ENCODE measurements around the gene PTPRD. TPM values are rescaled to one million over a fixed set of nuclear protein-coding genes. Genes with fewer than 3 reads are reported as not detected.
"Not testable (repeated sequence)": the region's sequence is repeated elsewhere in the genome, so short reads cannot be mapped to it uniquely, and the experiment has no call there.

Gene PTPRD
- total RNA-seq, 1 donor from 2014 or later: 136 TPM

DNA sequence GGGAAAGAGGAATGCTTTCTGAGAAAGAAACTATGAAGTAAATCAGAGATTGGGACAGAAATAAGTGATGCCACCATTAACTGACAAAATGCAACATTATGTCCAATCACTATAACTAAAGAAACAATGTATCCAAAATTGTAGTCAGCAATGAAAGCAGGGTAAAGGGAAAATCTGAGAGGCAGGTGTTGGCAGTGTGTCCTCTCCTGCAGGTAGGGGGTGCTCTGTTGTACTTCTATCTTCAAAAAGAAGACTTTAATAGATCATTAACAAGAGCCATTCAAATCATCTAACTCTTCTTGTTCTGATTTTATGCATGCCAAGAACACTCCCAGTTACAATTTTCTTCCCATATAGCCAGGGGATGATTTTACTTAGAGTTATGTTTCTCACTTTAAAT, 1275.7 kb downstream of the PTPRD start:
- Histone ChIP-seq H3F3A (ENCODE audit: low read depth) (peaks cover 10% of the 10 kb centered on the region), H3K79me2 (ENCODE audit: low read depth) (no peaks in the 10 kb centered on the region), H4K20me1 (ENCODE audit: low read depth) (no peaks in the 10 kb centered on the region), H3K4me2 (no peak overlapping the region), H3K36me3 (no peaks in the 10 kb centered on the region), H3K4me3 (no peak overlapping the region), H3K27me3 (no peaks in the 10 kb centered on the region), H3K9ac (no peak overlapping the region), H3K4me1 (peaks cover 17% of the 10 kb centered on the region), H3K27ac (no peak overlapping the region), H3K9me3 (ENCODE audit: low read depth) (no peaks in the 10 kb centered on the region), H2AFZ (replicated peaks) (no peak overlapping the region)
- H3K27ac Mint-ChIP-seq: no peak overlapping the region
- no peaks in the 10 kb centered on the region for H3K27me3 Mint-ChIP-seq (ENCODE audit: insufficient read depth, low read depth)
- peaks cover 14% of the 10 kb centered on the region for H3K4me1 Mint-ChIP-seq
- peak; percentile 16 for DNase-seq (ENCODE audit: low spot score)
- H3K36me3 Mint-ChIP-seq: no peaks in the 10 kb centered on the region
- TF ChIP-seq EZH2 (IDR thresholded peaks at IDR 0.05): no peak
- TF ChIP-seq, protein P1, sequence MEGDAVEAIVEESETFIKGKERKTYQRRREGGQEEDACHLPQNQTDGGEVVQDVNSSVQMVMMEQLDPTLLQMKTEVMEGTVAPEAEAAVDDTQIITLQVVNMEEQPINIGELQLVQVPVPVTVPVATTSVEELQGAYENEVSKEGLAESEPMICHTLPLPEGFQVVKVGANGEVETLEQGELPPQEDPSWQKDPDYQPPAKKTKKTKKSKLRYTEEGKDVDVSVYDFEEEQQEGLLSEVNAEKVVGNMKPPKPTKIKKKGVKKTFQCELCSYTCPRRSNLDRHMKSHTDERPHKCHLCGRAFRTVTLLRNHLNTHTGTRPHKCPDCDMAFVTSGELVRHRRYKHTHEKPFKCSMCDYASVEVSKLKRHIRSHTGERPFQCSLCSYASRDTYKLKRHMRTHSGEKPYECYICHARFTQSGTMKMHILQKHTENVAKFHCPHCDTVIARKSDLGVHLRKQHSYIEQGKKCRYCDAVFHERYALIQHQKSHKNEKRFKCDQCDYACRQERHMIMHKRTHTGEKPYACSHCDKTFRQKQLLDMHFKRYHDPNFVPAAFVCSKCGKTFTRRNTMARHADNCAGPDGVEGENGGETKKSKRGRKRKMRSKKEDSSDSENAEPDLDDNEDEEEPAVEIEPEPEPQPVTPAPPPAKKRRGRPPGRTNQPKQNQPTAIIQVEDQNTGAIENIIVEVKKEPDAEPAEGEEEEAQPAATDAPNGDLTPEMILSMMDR (IDR thresholded peaks at IDR 0.05): peak; percentile 46
- TF ChIP-seq EZH2phosphoT487 (IDR thresholded peaks at IDR 0.05): no peak
- no peak overlapping the region for H3K4me3 Mint-ChIP-seq
- no peaks in the 10 kb centered on the region for H3K9me3 Mint-ChIP-seq

DNA sequence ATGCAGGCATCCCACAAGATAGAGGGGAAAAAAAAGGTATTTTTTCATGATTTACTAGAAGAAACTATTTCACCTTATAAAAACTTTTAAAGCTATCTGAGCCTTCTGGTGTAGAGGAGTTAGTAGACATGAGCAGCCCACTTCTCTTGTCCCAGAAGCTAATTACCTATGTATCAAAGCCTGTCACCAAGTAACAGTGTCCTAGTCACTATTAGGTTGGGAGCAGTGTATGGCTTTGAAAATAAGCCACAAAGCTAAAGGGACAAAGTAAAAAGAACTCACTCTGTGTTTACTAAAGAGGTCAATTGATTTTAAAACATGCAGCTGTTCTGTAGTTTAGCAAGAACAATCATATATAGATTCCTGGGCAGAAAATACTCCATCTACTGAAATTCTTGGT, 1286.1 kb downstream of the PTPRD start:
- no peak overlapping the region for H3K4me3 Mint-ChIP-seq
- H3K4me1 ChIP-seq: peaks cover 6% of the 10 kb centered on the region

DNA sequence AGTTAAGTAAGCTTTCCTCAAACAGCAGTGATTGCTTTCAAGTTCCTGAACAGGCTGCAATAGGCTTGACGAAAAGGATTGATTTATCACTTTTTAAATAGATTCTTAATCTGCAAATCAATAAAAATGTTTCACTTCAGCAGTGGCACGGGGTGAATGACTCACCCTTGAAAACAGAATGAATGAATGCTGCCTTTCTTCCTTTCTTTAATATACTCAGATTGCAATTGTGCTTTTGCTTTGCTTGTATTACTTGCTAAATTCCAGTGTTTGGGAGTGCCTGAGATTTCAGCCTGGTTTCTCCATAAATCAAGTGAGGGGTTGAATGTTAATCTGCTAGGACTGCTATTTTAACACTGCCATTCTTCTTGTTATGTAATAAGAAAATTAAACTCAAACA, 1293.8 kb downstream of the PTPRD start:
- DNase-seq (ENCODE audit: low spot score): no peak
- Mint-ChIP-seq H3K36me3 (no peaks in the 10 kb centered on the region), H3K27ac (no peak overlapping the region), H3K27me3 (ENCODE audit: insufficient read depth, low read depth) (peaks cover 3% of the 10 kb centered on the region), H3K4me3 (no peak overlapping the region), H3K4me1 (peaks cover 2% of the 10 kb centered on the region), H3K9me3 (no peaks in the 10 kb centered on the region)
- Histone ChIP-seq H3K79me2 (ENCODE audit: low read depth) (no peaks in the 10 kb centered on the region), H3K4me2 (no peak overlapping the region), H4K20me1 (ENCODE audit: low read depth) (no peaks in the 10 kb centered on the region), H2AFZ (replicated peaks) (peak overlapping the region; percentile 19), H3K4me1 (no peaks in the 10 kb centered on the region), H3K4me3 (no peak overlapping the region), H3K27me3 (no peaks in the 10 kb centered on the region), H3F3A (ENCODE audit: low read depth) (no peaks in the 10 kb centered on the region), H3K9ac (no peak overlapping the region), H3K9me3 (ENCODE audit: low read depth) (no peaks in the 10 kb centered on the region), H3K27ac (no peak overlapping the region), H3K36me3 (no peaks in the 10 kb centered on the region)
- TF ChIP-seq EZH2 (IDR thresholded peaks at IDR 0.05): no peak
- TF ChIP-seq, protein P1 (IDR thresholded peaks at IDR 0.05): no peak
- no peak for TF ChIP-seq EZH2phosphoT487 (IDR thresholded peaks at IDR 0.05)

More for the DNA sequence above, 1286.1 kb downstream of the PTPRD start:
- no peak overlapping the region for H3K9ac ChIP-seq
- Mint-ChIP-seq H3K4me1 (peaks cover 19% of the 10 kb centered on the region), H3K27ac (no peak overlapping the region), H3K36me3 (no peaks in the 10 kb centered on the region), H3K27me3 (ENCODE audit: insufficient read depth, low read depth) (peaks cover 5% of the 10 kb centered on the region), H3K9me3 (peaks cover 6% of the 10 kb centered on the region)
- H4K20me1 ChIP-seq (ENCODE audit: low read depth): no peaks in the 10 kb centered on the region
- no peak overlapping the region for H3K27ac ChIP-seq
- no peaks in the 10 kb centered on the region for H3F3A ChIP-seq (ENCODE audit: low read depth)
- H3K9me3 ChIP-seq (ENCODE audit: low read depth): no peaks in the 10 kb centered on the region
- H3K36me3 ChIP-seq: no peaks in the 10 kb centered on the region
- H3K4me3 ChIP-seq: no peak overlapping the region
- H3K4me2 ChIP-seq: no peak overlapping the region
- H3K27me3 ChIP-seq: no peaks in the 10 kb centered on the region
- DNase-seq (ENCODE audit: low spot score): no peak
- no peak overlapping the region for H2AFZ ChIP-seq (replicated peaks)
- no peaks in the 10 kb centered on the region for H3K79me2 ChIP-seq (ENCODE audit: low read depth)
- TF ChIP-seq EZH2 (IDR thresholded peaks at IDR 0.05): no peak
- no peak for TF ChIP-seq EZH2phosphoT487 (IDR thresholded peaks at IDR 0.05)
- TF ChIP-seq, protein P1 (IDR thresholded peaks at IDR 0.05): no peak

DNA sequence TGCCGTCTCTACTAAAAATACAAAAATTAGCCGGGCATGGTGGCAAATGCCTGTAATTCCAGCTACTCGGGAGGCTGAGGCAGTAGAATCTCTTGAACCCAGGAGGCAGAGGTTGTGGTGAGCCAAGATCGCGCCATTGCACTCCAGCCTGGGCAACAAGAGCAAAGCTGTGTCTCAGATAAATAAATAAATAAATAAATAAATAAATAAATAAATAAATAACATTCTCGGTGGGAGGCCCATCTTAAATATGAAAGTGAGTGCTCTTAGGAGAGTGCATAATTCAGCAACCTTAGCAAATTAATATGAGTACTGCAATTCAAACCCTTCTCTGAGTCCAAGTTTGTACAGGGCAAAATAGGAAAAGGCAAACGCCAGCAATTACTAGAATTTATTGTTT, 1302.1 kb downstream of the PTPRD start:
- not testable (repeated sequence) for H3K79me2 ChIP-seq (ENCODE audit: low read depth); H3K4me1 ChIP-seq; H3K36me3 Mint-ChIP-seq; H2AFZ ChIP-seq (replicated peaks); H3K27ac ChIP-seq; H3K9me3 ChIP-seq (ENCODE audit: low read depth); H3K36me3 ChIP-seq; H3K4me1 Mint-ChIP-seq; H3K27me3 Mint-ChIP-seq (ENCODE audit: insufficient read depth, low read depth); H3K27ac Mint-ChIP-seq; H4K20me1 ChIP-seq (ENCODE audit: low read depth); H3K27me3 ChIP-seq; H3K9ac ChIP-seq; DNase-seq (ENCODE audit: low spot score); H3K4me3 ChIP-seq; H3F3A ChIP-seq (ENCODE audit: low read depth); H3K4me2 ChIP-seq; H3K9me3 Mint-ChIP-seq
- H3K4me3 Mint-ChIP-seq: peak overlapping the region; percentile 44

Measured in neural progenitor cell (in vitro differentiated cells).